HG02943 (cell line): ENCODE data around the gene PHACTR1.

Experiments
- ATAC-seq: cut with Tn5 transposase; IDR thresholded peaks from one replicate; pipeline ENCODE4 v1.9.1; 2021; ENCODE audit warnings: mild to moderate bottlenecking, low read depth, moderate library complexity; ENCODE audit not compliant: unreplicated experiment

PHACTR1 gene

DNA sequence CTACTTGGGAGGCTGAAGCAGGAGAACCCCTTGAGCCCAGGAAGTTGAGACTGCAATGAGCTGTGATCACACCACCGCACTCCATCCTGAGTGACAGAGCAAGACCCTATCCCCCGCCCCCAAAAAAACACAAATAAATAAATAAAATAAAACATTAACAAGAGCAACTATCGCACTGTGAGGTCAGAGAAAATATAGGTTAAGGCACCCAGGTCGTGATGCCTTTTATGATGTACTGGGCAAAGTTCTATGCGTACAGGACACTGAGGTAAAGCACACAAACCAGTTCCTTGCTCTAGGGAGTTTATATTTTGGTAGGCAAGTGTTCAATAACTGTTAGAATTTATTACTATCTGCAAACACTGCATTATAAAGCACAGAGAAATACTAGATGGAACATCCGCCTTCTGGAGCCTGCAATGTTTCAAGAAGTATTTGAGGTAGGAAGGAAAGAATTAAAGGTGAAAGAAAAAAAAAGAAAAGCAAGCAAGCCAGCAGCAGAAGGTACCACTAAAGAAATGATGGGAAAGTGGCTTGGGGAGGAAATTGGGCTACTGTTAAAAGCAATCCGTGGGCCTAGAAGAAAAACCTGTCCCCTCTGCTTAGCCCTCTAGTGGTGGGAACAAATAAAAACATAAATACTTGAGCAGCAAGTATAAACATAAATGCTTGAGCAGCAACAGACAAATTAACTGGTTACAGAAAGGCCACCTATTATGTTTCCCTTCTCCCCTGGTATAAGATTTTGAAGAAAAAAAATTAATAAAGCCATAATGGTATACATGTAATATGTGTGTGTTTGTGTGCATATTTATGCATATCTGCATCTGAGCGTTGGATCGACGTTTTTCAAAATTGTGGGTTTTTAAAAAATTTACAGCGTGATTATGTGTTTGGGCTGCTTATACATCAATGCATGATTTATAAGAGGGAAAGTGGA lies 128.0 kb downstream of the PHACTR1 start:
- ATAC-seq, result no peak

DNA sequence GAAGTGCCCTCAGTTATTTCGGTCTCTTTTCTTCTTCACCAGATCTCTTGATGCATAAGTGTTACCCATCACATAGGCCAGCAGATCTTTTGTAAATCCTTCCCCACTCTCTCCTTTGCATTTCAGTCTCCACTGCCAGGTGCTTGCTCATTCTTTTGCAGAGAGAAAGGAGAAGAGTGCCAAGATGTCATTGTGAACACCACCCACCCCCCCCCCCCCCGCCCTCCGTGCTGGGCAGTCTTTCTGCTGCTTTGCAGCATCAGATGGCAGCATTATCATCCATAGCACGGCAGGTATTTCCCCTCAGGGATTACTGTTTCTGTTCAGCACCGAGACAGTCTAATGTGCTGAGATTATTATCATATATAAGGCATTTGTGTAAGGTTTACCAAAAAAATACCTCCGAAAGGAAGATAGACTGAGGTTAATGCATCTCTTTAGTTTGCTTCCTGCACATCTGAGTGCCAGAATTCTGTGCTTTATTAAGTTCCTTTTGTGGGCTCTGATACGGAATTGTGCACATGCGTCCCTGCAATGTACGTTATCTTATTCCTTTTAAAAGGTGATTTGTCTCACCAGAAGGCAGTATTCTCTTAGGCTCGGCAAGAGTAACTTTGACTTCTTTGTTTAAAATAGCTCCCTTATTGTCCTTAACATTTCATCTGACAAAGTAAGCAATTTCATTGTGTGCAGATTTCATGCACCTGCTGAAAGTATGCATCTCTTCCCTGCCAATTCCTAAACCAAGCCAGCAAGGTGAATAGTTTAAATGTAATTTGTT lies 128.8 kb downstream of the PHACTR1 start:
- ATAC-seq, result no peak

DNA sequence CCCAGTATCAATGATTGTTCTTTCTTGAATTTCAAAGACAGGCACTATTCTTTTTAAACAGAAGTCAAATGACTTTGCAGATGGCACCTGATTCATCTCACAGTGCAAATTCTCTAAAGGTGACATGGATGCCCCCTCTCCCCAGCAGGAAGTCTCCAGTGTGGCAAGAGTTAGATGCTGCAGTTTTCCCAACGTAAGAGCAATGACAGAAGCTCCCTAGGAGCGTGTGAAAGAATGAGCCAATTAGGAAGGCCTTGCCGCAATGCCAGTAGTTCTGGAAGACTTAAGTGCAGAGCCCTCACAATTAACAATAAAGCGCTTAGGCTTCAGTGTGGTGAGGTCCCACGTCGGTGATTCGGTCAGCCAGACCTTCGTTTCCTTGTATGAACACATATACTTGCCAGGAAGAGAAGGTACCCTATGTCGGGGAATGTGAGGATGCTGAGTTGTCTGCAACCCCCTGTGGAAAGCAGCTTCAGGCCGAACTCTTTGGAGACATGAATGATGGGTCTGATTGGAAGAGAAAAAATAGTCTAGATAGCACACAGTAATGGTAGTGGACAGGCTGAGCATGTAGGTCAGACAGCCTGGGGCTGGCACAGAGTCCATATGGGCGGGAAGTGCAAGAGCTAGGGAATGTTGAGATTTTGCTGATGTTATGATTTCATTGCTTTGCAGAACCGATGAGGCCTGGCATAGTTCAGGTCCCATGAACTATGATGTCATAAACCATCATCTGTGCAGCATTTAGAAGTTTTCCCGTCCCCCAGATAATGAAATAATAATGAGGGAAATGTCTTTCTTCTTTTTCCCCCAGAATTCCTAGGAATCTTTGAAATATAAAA lies 132.6 kb downstream of the PHACTR1 start:
- ATAC-seq, result no peak

DNA sequence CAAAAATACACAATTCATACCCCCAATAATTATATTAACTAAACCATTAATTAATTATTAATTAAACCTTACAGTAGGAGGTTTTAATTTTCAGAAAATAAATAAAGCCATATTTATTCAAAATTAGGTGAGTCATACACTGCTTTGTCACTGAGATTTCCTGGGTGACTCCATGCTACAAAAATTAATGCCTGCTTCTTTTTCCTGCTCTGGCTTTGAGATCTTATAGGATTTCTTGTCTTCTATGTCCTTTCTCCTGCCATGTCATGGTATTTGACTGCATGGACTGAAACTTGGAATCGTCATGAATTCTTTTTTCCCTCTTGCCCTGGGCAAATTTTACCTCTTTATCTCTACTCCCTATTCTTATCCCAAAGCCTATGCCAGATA lies 133.2 kb downstream of the PHACTR1 start:
- ATAC-seq, result no peak

DNA sequence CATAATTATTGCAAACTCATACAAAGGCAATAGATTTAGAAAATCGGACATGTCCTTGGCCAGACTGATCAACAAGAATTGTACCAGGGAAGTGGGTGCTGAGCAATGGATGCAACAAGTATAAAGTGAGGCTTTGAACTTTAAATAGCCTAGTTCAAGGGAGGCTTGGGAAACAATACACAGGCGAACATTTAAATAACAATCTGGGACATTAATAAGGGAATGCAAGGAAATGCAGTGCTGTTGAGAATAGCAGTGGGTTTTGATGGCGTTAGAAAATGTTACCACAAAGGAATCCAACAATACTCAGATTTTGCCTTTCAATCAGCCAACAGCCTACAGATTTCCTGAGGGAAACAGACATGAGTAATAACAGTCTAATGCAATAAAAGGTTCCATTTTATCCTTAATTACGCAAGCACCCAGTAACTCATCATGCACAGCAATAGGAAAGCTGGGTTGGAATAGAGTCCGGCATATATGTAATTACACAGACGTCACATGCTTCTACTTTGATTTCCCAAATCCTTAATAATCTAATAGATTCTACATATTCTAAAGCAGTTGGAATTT lies 134.6 kb downstream of the PHACTR1 start:
- no peak for ATAC-seq

DNA sequence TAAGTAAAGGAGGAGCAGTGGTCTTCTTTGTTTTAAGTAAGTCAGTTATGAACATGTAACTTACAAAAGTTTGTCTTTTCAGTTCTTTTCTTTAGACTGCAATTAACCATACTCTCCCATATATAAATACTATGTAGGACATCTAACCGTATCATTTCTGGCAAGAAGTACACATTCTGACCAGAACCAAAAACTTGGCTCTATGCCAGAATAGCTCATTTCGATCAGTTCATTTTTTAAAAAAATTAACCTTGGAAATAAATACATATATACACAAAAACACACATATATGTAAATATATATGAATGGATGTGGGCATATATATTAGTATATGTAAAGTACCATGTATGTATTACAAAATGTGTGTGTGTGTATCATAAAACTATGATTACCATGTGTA lies 145.0 kb downstream of the PHACTR1 start:
- ATAC-seq, result no peak

DNA sequence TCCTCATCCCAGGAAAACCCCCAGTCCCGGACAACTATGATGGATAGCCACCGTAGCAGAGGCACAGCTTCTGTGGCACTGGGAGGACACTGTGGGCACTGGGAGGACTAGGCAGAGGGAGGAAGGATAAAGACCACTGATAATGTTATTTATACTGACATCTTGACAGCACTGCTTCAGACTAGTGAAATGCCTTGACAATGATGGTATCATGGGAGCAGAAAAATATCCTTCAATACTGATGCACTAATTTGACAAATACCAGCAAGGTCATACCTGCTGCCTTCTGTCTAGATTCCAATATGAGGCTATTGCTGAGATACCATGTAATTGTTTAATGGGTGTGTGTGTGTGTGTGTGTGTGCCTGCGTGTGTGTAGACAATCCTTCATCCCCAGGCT lies 148.6 kb downstream of the PHACTR1 start:
- ATAC-seq, result no peak

DNA sequence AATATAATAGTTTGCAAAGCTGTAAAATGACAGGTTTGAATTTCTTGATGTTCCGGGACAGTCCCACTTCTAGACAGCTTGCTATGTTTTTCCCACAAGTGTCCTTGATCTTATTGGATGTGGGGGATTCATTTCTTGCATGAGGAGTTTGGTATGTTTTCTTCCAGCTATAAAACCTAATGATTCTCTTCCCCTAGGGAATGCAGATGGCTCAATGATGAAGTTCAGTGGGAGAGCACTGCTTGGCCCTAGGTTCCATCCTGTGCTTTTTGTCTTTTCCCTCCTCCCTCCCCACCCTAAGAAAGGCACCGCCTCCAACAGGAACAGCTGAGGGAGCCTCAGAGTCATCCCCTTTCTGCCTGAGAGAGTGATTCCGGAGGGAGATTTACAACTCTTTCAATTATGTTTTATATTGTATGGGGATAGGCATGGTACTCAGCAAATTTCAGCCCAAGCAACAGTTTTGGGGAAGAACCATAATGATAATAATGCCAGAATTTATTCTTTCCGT lies 149.2 kb downstream of the PHACTR1 start:
- no peak for ATAC-seq

DNA sequence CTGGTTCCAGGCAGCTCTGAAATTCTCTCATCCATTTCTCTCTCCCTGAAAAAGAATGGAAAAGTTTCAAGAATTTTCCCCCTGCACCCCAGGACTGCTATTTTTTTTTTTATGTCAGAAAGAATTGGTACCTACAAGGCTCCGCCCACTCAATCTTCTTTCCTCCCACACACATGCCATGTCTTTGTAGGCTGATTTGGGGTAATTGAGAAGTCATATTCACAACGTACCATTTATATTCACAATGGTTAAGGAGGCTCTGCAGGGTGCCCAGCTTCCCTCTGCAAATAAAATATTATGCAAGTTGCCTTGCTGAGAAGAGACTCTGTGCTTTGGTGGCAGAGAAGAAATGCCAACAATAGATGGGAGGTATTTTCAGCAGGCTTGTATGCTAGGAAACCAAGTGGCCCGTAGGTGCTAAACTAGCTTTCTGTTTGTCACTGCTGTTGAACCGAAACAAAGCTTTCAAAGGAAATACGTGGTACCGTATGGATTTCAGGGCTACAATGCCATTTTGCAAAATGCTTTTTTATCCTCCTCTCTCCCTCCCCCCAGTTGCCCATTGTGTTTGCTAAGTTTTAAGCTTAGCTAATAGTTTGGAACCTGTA lies 150.0 kb downstream of the PHACTR1 start:
- no peak for ATAC-seq

DNA sequence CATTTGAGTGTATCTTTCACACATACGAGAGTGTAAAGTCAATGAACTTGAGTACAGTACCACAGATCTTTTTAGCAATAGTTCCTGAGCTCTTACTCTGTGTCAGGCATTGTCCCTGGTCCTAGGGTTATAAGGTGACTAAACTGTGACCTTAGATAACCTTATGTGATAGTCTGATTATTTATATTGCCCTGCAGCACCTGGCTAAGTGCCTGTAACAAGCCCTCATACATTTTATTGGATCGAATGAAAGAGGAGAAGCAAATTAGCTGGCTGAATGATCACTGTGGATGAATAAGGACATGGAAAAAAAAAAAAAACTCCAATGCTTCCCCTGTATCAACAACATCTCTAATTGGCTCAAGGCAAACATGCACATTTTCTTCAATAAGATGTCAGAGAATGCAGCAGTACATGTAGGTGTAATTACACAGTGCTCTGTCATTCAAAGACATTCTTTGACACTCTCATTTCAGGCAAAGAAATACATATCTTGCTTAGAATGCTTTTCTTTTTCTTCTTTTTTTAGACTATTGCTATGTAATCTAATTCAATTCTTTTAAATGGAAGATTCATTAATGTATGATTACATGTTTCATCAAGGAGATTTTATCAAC lies 153.4 kb downstream of the PHACTR1 start:
- no peak for ATAC-seq

DNA sequence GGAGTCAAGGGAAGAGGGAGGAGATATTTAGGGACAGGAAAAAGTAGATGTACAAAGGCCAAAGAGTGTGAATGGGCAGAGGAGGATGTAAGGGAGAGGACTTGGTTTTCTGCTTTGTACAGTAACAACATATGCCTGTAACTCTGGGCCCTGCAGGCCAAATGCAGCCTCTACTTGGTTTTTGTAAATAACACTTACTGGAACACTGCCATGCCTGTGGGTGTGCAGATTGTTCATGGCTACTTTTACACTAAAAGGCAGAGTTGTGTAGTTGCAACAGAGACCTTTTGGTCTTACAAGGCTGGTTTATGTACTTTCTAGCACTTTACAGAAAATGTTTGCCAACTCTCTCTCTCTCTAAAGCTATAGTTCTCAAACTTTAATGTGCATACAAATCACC lies 157.1 kb downstream of the PHACTR1 start:
- no peak for ATAC-seq

DNA sequence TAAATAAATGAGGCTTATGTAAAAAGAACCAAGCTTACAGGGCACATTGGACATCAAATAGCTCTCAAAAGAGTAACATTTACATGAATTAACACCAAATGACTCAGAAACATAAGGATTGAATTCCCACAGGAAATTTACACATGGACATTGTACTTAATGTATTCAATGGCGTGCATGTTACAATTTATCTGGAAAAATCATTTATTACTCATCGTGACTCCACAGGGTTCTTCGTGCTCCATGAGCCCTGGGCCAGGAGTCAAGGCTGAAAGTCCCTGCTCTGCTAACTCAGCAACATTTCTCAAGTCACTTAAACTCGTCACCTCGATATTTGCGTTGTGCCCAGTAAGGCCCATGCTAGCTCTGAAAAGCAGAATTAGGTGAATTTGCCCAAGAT lies 158.5 kb downstream of the PHACTR1 start:
- no peak for ATAC-seq

DNA sequence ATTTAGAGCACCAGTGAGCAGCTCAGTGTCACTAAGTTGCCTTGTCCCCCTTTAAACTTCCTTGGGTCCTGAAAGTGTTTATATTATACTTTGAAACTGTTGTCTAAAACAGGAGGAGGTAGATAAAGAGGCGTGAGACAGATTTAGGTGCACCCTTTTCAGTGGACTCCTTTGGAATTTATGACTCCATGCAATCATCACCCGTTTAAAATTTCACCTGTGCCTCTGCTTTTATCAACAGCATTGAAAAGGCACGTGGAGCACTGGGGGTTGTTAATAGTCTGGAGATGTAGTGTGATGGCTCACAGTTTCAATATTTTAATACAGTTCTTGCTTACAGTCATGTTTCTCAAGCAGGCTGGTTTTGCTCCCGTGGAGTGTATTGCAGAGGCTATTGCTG lies 162.2 kb downstream of the PHACTR1 start:
- no peak for ATAC-seq

DNA sequence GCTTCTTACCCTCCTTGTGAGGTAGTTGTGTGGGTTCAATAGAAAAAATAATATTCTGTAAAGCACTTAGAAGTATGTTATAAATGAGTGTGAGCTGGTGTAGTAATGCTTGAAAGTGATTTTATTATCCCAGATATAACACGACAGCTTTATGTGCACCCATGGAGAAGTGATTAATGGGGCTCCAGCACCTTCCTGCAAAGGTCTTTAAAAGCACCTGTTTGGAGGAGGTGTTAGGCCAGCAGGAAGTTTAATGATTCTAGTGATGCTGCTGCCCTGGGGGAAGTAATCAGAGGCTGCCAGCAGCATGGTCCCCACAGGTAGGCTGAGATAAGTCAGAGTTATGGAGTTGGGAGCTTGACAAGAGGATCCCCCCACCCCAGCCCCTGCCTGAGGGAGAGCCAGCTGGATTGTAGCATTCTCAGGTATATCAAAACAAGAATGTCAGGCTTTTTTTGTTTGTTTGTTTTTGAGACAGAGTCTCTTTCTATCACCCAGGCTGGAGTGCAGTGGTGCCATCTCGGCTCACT lies 166.3 kb downstream of the PHACTR1 start:
- ATAC-seq, result no peak

DNA sequence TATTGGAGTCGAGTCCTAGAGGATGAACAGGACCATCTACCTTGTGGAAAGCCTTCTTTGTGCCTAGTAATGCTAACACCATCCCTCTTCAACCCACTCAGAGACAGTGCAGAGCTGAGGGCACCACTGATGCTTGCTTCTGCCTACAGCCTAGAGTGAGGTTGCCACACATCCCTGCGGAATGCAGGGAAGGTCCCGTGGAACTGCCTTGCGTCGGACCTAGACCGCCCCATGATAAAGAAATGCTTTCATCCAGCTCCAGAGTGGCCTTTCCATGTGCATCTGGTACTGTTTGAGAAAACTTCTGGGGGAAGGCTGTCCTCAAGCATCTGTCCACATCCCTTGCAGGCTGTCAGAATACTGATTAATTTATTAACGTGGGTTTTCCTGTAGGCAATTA lies 168.4 kb downstream of the PHACTR1 start:
- no peak for ATAC-seq

DNA sequence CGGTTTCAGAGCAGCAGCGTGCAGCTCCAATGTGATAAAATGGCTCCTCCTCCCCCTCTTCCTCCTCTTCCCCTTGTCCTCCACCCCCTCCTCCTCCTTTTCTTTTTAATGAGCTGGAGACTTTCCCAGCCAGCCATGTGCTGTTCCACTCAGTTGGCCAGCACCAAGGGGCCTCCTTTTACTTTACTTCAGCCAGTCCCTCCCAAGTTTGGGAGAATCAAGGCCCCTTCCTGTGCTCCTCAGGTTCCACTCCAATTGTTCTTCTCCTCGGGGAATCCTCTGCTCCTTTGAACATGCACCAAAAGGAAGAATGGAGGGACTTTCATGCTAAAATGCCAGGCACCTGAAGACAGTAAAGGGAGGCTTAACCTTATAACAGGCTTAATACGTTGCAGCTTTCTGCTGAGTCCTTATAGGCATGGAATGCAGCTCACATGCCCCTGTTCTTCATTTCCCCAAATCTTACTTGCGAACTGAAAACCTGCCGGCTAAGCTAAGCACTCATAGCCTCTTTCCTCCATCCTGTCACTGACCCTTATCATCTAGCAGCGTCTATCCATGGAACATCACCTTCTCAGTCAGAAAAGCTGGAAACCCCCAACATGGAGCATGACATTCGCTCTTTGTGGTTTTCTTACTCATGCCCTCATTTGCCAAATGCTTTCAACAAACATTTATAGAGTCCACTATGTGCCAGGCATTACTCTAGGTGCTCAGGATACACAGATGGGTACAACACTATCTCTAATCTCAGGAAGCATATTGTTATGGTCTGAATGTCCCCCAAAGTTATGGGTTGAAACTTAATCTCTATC lies 170.6 kb downstream of the PHACTR1 start:
- ATAC-seq, result no peak

DNA sequence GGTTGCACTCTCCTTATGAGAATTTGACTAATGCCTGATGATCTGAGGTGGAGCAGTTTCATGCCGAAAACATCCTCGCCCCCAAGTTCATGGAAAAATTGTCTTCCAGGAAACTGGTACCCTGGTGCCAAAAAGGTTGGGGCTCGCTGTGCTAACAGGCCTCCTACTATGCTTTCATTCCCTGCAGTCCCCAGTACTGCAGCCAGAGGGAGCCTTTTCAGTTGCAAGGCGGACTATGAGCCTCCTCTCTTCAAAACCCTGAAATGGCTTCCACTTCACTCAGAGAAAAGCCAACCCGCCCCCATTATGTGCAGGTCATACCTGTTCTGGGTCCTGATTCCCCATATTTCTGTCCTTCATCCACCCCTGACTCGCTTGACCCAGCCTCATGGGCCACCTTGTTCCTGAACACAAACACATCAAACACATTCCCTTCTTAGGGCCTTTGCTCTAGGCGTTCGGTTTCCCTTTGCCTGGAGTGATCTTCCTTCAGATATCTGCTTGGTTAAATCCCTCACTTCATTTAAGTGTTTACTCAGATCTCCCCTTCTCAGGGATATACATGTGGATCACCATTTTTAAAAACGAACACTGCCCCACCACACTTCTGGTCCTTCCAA lies 173.7 kb downstream of the PHACTR1 start:
- no peak for ATAC-seq

DNA sequence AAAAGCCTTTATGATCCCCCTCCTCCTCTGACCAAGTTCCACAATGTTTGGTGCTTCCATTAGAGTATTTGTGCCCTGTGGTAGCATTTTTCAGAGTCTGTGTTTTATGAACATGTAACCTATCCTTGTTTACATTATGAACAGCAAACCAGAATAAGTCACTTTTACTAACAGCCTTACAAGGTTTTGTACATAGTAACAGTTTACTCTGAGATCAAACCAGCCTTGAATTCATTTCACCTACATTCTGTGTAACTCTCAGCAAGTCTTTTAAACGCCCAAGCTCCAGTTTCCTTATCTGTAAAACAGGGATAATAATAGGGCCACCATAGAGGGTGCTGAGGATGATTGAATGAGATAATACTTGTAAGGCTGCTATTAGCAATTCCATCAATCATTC lies 175.0 kb downstream of the PHACTR1 start:
- ATAC-seq, result no peak
